VCaP (cell line): ENCODE data around the gene PCNX1.

ENCODE experiments used
- H3K27ac ChIP-seq: fragments of 450-650 bp; 2 replicates; pipeline ENCODE4 v1.5.1; 2017
- TF ChIP-seq, protein P1 (sequence below): fragments of 450-650 bp; conservative IDR thresholded peaks from 2 replicates; pipeline ENCODE4 v1.5.1; 2017; ENCODE audit warnings: mild to moderate bottlenecking, moderate library complexity

PCNX1 gene

DNA sequence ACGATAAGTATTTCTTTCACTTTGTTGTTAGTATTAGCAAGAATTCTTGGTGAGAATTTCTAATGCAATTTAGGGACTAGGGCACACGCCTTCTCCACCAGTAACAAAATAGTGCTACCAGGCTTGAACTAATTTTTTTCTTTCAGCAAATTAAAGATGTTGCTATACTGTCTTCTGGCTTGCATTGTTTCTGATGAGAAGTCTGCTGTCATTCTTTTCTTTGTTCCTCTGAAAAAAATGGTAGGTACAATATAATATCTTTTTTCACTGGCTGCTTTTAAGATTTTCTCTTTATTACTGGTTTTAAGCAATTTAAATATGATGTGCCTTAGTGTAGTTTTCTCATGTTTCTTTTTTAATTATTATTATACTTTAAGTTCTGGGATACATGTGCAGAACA is 171.2 kb downstream of the PCNX1 start:
- TF ChIP-seq, protein P1, sequence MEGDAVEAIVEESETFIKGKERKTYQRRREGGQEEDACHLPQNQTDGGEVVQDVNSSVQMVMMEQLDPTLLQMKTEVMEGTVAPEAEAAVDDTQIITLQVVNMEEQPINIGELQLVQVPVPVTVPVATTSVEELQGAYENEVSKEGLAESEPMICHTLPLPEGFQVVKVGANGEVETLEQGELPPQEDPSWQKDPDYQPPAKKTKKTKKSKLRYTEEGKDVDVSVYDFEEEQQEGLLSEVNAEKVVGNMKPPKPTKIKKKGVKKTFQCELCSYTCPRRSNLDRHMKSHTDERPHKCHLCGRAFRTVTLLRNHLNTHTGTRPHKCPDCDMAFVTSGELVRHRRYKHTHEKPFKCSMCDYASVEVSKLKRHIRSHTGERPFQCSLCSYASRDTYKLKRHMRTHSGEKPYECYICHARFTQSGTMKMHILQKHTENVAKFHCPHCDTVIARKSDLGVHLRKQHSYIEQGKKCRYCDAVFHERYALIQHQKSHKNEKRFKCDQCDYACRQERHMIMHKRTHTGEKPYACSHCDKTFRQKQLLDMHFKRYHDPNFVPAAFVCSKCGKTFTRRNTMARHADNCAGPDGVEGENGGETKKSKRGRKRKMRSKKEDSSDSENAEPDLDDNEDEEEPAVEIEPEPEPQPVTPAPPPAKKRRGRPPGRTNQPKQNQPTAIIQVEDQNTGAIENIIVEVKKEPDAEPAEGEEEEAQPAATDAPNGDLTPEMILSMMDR: no peak
- H3K27ac ChIP-seq: no peak overlapping the region

DNA sequence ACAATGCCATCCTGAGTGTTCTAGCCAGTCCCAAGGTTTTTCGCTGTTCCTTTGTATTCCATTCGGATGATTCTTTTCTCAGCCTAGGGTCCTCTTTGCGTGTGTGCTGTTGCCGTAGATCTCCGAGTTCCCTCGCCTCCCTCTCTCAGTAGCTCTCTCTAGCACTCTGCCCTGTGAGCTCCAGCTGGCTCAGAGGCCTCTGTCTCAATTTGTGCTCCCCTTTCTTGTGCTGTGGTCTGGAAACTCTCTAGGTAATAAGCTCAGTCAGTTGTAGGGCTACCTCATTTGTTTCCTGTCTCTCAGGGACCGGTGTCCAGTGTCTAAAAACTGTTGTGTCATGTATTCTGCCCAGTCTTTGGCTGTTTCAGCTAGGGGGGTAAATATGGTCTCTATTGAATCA is 179.3 kb downstream of the PCNX1 start:
- H3K27ac ChIP-seq: no peak overlapping the region
- TF ChIP-seq, protein P1: no peak

DNA sequence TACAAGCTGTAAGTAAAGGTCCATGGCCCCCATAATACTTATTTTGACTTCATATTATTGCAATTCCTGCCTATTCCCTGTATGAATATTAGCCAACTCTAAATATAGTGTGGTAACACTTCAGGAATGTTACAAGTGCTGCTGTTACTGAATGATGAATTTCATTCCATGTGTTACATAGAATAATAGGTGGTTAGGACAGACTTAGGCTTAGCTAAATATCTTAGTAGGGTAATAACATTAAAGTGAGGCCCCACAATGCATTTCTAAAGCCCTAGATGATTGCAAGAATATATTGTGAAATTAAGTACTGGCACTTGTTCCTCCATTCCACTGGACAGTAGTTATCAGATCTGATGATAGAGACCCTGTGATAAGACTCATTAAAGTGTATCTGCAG is 182.7 kb downstream of the PCNX1 start:
- TF ChIP-seq, protein P1: no peak
- H3K27ac ChIP-seq: no peak overlapping the region

DNA sequence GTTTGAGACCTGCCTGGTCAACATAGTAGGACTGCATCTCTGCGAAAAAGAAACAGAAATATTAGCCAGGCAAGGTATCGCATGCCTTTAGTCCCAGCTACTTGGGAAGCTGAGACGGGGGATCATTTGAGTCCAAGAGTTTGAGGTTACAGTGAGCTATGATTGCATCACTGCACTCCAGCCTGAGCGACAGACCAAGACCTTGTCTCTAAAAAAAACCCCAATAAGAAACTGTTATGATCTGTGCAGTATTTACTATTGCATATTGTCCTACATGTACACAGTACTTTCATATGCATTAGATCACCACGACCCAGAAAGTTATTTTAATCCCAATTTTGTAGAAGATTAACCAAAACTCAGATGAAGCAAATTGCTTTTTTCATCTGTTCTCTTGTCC is 187.5 kb downstream of the PCNX1 start:
- H3K27ac ChIP-seq: no peak overlapping the region
- TF ChIP-seq, protein P1: no peak

DNA sequence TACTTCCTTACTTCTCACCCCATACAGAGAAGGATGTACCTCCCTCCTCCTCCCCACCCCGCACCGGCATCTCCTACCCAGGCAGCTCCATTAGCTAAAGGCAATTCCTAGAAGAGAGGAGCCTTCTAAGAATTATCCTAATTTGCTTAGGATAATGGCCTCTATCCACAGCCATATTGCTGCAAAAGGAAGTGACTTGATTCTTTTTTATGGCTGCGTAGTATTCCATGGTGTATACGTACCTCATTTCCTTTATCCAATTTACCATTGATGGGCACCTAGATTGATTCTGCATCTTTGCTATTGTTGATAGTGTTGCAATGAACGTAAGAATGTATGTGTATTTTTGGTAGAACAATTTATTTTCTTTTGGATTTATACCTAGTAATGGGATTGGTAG is 189.7 kb downstream of the PCNX1 start:
- H3K27ac ChIP-seq: no peak overlapping the region
- TF ChIP-seq, protein P1: no peak

DNA sequence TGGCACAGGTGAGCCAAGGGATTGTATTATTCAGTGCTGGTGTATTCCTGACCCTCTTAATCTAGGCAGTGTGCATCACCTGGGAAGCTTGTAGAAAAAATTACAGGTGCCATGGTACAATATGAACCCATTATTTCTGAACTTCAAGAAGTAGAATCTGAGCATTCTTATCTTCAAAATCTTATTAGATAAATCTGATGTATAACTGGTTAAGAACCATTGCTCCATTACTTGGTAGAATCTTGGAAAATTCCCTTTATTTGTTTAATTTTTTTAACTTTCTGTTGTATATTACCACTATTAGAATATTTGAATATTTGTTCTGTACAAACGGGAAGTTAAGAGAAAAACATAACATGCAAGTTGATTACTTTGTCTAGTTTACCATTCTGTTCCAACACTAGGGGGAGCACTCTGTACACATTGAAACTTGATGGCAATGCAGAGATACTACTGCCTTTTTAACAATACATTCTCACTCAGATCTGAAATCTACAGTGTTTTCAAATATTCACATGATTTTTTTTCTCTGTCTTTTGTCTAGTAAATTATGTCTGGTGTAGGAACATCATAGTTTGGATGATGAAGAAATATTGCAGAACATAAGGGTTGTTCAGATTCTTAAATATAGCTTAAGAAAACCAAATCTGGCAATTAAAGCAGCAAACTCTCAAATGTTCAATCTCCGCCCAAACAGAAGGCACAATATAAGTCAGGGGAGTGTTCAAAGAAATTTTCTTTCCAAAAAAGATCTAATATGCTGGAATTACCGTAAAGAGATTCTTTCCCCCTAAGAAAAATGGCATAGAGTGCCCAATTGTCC is 196.6 kb downstream of the PCNX1 start:
- TF ChIP-seq, protein P1: peak; percentile 88
- no peak overlapping the region for H3K27ac ChIP-seq

DNA sequence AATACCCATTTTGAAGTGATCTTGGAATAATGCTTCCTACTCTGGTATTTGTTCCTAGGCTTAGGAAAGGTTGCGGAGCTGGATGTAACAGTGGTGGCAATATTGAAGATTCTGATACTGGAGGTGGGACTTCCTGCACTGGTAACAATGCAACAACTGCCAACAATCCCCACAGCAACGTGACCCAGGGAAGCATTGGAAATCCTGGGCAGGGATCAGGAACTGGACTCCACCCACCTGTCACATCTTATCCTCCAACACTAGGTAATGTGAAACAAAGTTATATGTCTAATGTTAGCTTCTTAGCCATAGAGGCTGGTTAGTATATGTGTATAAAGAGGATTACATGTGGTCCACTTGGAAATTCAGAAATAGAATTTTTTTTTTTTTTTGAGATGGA is 197.9 kb downstream of the PCNX1 start:
- TF ChIP-seq, protein P1: no peak

More for the DNA sequence above, 197.9 kb downstream of the PCNX1 start:
- no peak overlapping the region for H3K27ac ChIP-seq
